Thyroid gland (tissue), 4 donors: Measurements from ENCODE around the gene APBB1IP.

Experiments
- POLR2A ChIP-seq, 2 donors: fragments of 450-650 bp; IDR thresholded peaks; one replicate each; pipeline ENCODE4 v1.6.1; 2017; ENCODE audit warnings: antibody characterized with exemption in 2 of 2, mild to moderate bottlenecking in 2 of 2, moderate library complexity in 1 of 2
- TF ChIP-seq, protein P1 (sequence below), 6 experiments: fragments of 200-600 bp in 3 of 6; fragments of 450-650 bp in 3 of 6; sonication (generic) in 3 of 6; IDR thresholded peaks; one replicate each; pipeline ENCODE4 v1.5.1; 2016 to 2019; ENCODE audit warnings: antibody characterized with exemption in 6 of 6, mild to moderate bottlenecking in 2 of 6, inconsistent platforms in 1 of 6, moderate library complexity in 1 of 6

DNA sequence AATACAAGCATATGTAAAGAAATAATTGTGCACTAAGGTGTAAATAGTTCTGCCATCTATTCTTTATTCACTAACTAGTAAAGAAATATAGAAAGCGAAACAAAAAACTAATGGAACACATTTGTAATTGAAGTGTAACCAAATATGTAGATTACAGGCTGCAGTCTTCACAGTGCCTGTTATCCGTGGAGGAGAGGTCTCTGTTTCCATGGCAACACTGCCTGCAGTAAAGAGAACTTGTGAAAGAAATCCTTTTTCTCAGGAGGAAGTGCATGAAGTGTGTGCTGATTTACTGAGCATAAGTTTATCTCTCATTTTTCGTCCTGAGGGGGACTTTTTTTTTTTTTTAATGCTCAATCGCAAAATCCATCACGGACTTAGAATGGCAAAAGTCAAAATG is 102.5 kb downstream of the APBB1IP start:
- TF ChIP-seq, protein P1, sequence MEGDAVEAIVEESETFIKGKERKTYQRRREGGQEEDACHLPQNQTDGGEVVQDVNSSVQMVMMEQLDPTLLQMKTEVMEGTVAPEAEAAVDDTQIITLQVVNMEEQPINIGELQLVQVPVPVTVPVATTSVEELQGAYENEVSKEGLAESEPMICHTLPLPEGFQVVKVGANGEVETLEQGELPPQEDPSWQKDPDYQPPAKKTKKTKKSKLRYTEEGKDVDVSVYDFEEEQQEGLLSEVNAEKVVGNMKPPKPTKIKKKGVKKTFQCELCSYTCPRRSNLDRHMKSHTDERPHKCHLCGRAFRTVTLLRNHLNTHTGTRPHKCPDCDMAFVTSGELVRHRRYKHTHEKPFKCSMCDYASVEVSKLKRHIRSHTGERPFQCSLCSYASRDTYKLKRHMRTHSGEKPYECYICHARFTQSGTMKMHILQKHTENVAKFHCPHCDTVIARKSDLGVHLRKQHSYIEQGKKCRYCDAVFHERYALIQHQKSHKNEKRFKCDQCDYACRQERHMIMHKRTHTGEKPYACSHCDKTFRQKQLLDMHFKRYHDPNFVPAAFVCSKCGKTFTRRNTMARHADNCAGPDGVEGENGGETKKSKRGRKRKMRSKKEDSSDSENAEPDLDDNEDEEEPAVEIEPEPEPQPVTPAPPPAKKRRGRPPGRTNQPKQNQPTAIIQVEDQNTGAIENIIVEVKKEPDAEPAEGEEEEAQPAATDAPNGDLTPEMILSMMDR (IDR thresholded peaks at IDR 0.05) = no peak
- TF ChIP-seq POLR2A (IDR thresholded peaks at IDR 0.05) = no peak
